ENCODE measurements around the gene CCDC15.

The CCDC15 gene

GRCh38 chr11:124953753-124954589, at the start of gene CCDC15:
Gene CCDC15, plus strand, starts transcription at chr11:124954202. Its CDS starts 531 bp downstream, at chr11:124954733.
- DNase-seq: peak; percentile 95

GRCh38 chr11:124915541-124916369, 38.2 kb upstream of the CCDC15 start:
- DNase-seq: peak; percentile 17

- no peak for DNase-seq
Observed at GRCh38 chr11:124916370-124916710, 37.7 kb upstream of the CCDC15 start.

- no peak for DNase-seq
Observed at GRCh38 chr11:124917115-124917637, 36.8 kb upstream of the CCDC15 start.

GRCh38 chr11:124918950-124919349, 35.1 kb upstream of the CCDC15 start, which contains the start of gene HEPN1:
Gene HEPN1, plus strand, starts transcription at chr11:124919250.
- no peak for DNase-seq

- DNase-seq: no peak
Observed at GRCh38 chr11:124919898-124920297, 34.1 kb upstream of the CCDC15 start.

GRCh38 chr11:124920356-124920755, 33.6 kb upstream of the CCDC15 start:
- no peak for DNase-seq

GRCh38 chr11:124920870-124921609, 33.0 kb upstream of the CCDC15 start:
- no peak for DNase-seq

GRCh38 chr11:124922831-124923230, 31.2 kb upstream of the CCDC15 start:
- no peak for DNase-seq

GRCh38 chr11:124923296-124923695, 30.7 kb upstream of the CCDC15 start:
- DNase-seq: no peak

GRCh38 chr11:124928942-124929665, 24.9 kb upstream of the CCDC15 start:
- peak; percentile 26 for DNase-seq

GRCh38 chr11:124930799-124931198, 23.2 kb upstream of the CCDC15 start:
- DNase-seq: no peak

- DNase-seq: no peak
Observed at GRCh38 chr11:124934862-124935547, 19.0 kb upstream of the CCDC15 start.

- no peak for DNase-seq
Observed at GRCh38 chr11:124935548-124936514, 18.2 kb upstream of the CCDC15 start, which contains the start of gene HEPACAM. Gene HEPACAM, minus strand, starts transcription at chr11:124936047. Its CDS starts 41 bp downstream, at chr11:124936006.

GRCh38 chr11:124937336-124937935, 16.6 kb upstream of the CCDC15 start:
- DNase-seq: no peak

- no peak for DNase-seq
Observed at GRCh38 chr11:124938206-124938765, 15.7 kb upstream of the CCDC15 start.

GRCh38 chr11:124938970-124939369, 15.0 kb upstream of the CCDC15 start:
- no peak for DNase-seq

- DNase-seq: no peak
Observed at GRCh38 chr11:124941703-124942102, 12.3 kb upstream of the CCDC15 start.

- no peak for DNase-seq
Observed at GRCh38 chr11:124942466-124943253, 11.3 kb upstream of the CCDC15 start.
